Naive B cell (primary cell): ENCODE measurements around the gene NAAA. TPM values are rescaled to one million over a fixed set of nuclear protein-coding genes. Genes with fewer than 3 reads are reported as not detected.

Experiments used
- ATAC-seq, 2 donors: fragments of 150-1000 bp; cut with Tn5 transposase; 2 replicates each; pipeline ENCODE4 v1.10.0; 2021; ENCODE audit warnings: low read depth in 2 of 2, mild to moderate bottlenecking in 2 of 2, moderate library complexity in 2 of 2
- DNase-seq: peaks from one replicate; pipeline ENCODE4 v3.0.0; 2022
- H3K27ac Mint-ChIP-seq, 6 donors: one replicate each; pipeline ENCODE4 v1.8.0; 2020 to 2022; ENCODE audit warnings: mild to moderate bottlenecking in 6 of 6, mixed read lengths in 6 of 6, moderate library complexity in 5 of 6, inconsistent platforms in 2 of 6
- H3K27me3 Mint-ChIP-seq, 3 donors: one replicate each; pipeline ENCODE4 v1.8.0; 2021 to 2022; ENCODE audit warnings: mixed read lengths in 3 of 3, mild to moderate bottlenecking in 1 of 3
- H3K36me3 Mint-ChIP-seq, 2 donors: one replicate each; pipeline ENCODE4 v1.8.0; 2020 to 2022; ENCODE audit warnings: mixed read lengths in 2 of 2, inconsistent platforms in 1 of 2, mild to moderate bottlenecking in 1 of 2
- H3K4me1 Mint-ChIP-seq, 3 donors: one replicate each; pipeline ENCODE4 v1.8.0; 2020 to 2022; ENCODE audit warnings: mixed read lengths in 3 of 3, inconsistent platforms in 1 of 3, mild to moderate bottlenecking in 1 of 3, moderate library complexity in 1 of 3
- H3K4me3 Mint-ChIP-seq, 8 donors: one replicate each; pipeline ENCODE4 v1.8.0; 2020 to 2022; ENCODE audit warnings: mild to moderate bottlenecking in 8 of 8, mixed read lengths in 8 of 8, moderate library complexity in 8 of 8, inconsistent platforms in 2 of 8
- H3K9me3 Mint-ChIP-seq, 7 donors: one replicate each; pipeline ENCODE4 v1.8.0; 2020 to 2022; ENCODE audit warnings: mixed read lengths in 7 of 7, mild to moderate bottlenecking in 5 of 7, inconsistent platforms in 2 of 7, moderate library complexity in 1 of 7
- polyA plus RNA-seq, 6 donors: library from polyadenylated mRNA; unstranded; fragments of 300-500 nt; fragmentation: Illumina TruSeq; gene quantifications; one replicate each; pipeline ENCODE4 v1.2.3, GENCODE V29; 2021; ENCODE audit warnings: low read depth in 6 of 6

Gene NAAA
- polyA plus RNA-seq, 6 donors from 2014 or later, result 32.6 to 53.0 (median 42.9) TPM

DNA sequence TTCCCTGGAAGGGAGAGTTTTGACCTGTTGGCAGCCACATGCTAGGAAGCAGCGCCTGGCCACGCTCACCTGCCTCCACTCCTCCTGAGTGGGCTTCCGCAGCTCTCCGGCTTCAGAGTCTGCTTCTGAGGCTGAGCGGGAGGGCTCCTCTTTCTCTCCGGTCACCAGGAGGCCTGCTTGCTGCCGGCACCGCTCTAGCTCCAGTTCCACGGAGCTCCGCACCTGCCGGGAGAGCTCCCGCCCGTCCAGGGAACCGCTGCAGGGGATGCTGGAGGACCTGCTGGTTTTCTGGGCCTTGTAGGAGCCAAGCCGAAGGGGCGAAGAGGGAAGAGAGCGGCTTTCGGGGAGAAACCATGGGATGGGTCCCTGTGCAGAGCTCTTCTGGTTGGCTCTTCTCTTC is 64.6 kb downstream of the NAAA start:
- no peak for ATAC-seq
- H3K27me3 Mint-ChIP-seq, result peaks cover 0 to 15% (median 6%) of the 10 kb centered on the region in 3 donors
- no peaks in the 10 kb centered on the region for H3K9me3 Mint-ChIP-seq
- H3K4me1 Mint-ChIP-seq, result no peaks in the 10 kb centered on the region
- DNase-seq, result no peak
- H3K36me3 Mint-ChIP-seq, result no peaks in the 10 kb centered on the region
- no peak overlapping the region for H3K27ac Mint-ChIP-seq
- no peak overlapping the region for H3K4me3 Mint-ChIP-seq

DNA sequence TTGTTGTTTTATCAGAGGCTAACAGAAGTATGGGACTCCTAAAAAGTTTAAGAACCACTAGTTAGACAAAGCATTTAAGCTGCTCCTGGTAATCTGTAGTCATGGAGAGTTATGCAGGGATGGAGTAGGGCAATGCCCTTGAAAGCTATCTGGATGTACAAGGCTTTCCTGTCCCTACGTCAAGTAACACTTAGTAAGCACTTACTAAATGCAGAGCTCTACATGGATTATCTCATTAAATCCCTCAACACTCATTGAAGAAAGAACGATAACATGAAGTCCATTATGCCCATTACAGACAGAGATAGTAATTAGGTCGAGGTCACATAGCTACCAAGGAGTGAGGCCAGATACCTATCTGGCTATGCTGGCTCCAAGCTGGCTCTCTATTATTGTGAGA is 71.7 kb downstream of the NAAA start:
- Mint-ChIP-seq H3K27me3 (peaks cover 0 to 9% (median 4%) of the 10 kb centered on the region in 3 donors), H3K9me3 (no peaks in the 10 kb centered on the region), H3K27ac (no peak overlapping the region), H3K4me1 (no peaks in the 10 kb centered on the region), H3K36me3 (no peaks in the 10 kb centered on the region), H3K4me3 (no peak overlapping the region)
- DNase-seq (no peak), ATAC-seq (no peak)

DNA sequence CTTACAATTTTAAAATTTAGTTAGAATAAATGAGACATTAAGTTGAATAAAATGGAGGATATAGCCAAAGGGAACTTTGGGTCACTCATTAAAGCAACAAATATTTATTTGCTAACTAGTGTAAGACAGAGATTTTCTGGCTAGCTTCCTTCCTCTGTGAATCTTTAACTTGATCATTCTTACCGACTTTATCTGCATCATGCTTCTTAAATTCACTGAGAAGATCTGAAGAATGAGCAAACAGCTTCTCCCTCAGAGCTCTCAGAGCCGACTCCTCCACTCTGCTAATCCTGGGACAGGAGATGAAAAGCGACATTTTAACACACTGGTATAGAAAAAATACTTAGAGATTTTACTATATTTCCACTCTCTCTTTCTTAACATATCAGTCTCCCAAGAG is 73.7 kb downstream of the NAAA start:
- H3K27ac Mint-ChIP-seq, result no peak overlapping the region
- peaks cover 0 to 9% (median 0%) of the 10 kb centered on the region in 7 donors for H3K9me3 Mint-ChIP-seq
- H3K4me3 Mint-ChIP-seq, result no peak overlapping the region
- no peaks in the 10 kb centered on the region for H3K4me1 Mint-ChIP-seq
- no peak for DNase-seq
- H3K36me3 Mint-ChIP-seq, result no peaks in the 10 kb centered on the region
- no peak for ATAC-seq
- peaks cover 4 to 9% (median 8%) of the 10 kb centered on the region in 3 donors for H3K27me3 Mint-ChIP-seq

Other genes starting within 250 kb of the NAAA start
- gene USO1, start 216.4 kb downstream of the NAAA start, polyA plus RNA-seq, result 10 to 100 TPM; 19.0 to 32.2 (median 28.1) TPM
- not detected for gene PPEF2, start 38.6 kb downstream of the NAAA start, polyA plus RNA-seq
- gene SDAD1, start 49.9 kb upstream of the NAAA start, polyA plus RNA-seq, result 10 to 100 TPM; 52.5 to 99.8 (median 91.5) TPM
- not detected for gene CXCL9, start 66.5 kb upstream of the NAAA start, polyA plus RNA-seq
- gene CXCL10, start 82.5 kb upstream of the NAAA start, polyA plus RNA-seq, result not detected
- gene CXCL11, start 95.1 kb upstream of the NAAA start, polyA plus RNA-seq, result not detected
- gene ART3, start 133.7 kb upstream of the NAAA start, polyA plus RNA-seq, result not detected
- 10 to 100 TPM; 23.9 to 43.5 (median 37.3) TPM for gene NUP54, start 207.4 kb upstream of the NAAA start, polyA plus RNA-seq